Measurements from ENCODE around the gene CRYGS.

GRCh38 chr3:186577521-186577920 lies 33.3 kb upstream of the CRYGS start:
- TF ChIP-seq POLR2A (IDR thresholded peaks at IDR 0.05) = no peak
- TF ChIP-seq CTCF (IDR thresholded peaks at IDR 0.05) = no peak
- no peak for TF ChIP-seq POLR2AphosphoS5 (IDR thresholded peaks at IDR 0.05)

Measured in gastroesophageal sphincter (tissue), 3 donors.